ENCODE data around the gene PPP2R3C.

- no peak for TF ChIP-seq CTCF (conservative IDR thresholded peaks at IDR 0.05; ENCODE audit: low read depth, low read length)
- TF ChIP-seq EZH2 (IDR thresholded peaks at IDR 0.05; ENCODE audit: borderline replicate concordance, low read depth, low read length, poor library complexity, severe bottlenecking) = no peak
Observed at GRCh38 chr14:35138585-35138984, 16.8 kb upstream of the PPP2R3C start.

Data from A673 (cell line).